ENCODE results near the gene CYBRD1.
"Not testable (repeated sequence)": the region's sequence is repeated elsewhere in the genome, so short reads cannot be mapped to it uniquely, and the experiment has no call there.

CYBRD1 gene

GRCh38 chr2:171497664-171498063, 24.6 kb upstream of the CYBRD1 start:
- H3K9me3 ChIP-seq (ENCODE audit: control insufficient read depth, insufficient read depth, low read length); H3K4me1 ChIP-seq (ENCODE audit: insufficient read depth, low read length); H3K9ac ChIP-seq (ENCODE audit: low read depth, low read length); H3K36me3 ChIP-seq (ENCODE audit: insufficient read depth, low read length): not testable (repeated sequence)

- H3K4me1 ChIP-seq (ENCODE audit: insufficient read depth, low read length): no peaks in the 10 kb centered on the region
- no peaks in the 10 kb centered on the region; the same call in 1 of the 2 replicates for H3K9me3 ChIP-seq (ENCODE audit: control insufficient read depth, insufficient read depth, low read length)
- H3K9ac ChIP-seq (ENCODE audit: low read depth, low read length): no peak overlapping the region
- no peaks in the 10 kb centered on the region for H3K36me3 ChIP-seq (ENCODE audit: insufficient read depth, low read length)
These were observed 16.9 kb upstream of the CYBRD1 start for GRCh38 chr2:171505374-171505773.

DNA sequence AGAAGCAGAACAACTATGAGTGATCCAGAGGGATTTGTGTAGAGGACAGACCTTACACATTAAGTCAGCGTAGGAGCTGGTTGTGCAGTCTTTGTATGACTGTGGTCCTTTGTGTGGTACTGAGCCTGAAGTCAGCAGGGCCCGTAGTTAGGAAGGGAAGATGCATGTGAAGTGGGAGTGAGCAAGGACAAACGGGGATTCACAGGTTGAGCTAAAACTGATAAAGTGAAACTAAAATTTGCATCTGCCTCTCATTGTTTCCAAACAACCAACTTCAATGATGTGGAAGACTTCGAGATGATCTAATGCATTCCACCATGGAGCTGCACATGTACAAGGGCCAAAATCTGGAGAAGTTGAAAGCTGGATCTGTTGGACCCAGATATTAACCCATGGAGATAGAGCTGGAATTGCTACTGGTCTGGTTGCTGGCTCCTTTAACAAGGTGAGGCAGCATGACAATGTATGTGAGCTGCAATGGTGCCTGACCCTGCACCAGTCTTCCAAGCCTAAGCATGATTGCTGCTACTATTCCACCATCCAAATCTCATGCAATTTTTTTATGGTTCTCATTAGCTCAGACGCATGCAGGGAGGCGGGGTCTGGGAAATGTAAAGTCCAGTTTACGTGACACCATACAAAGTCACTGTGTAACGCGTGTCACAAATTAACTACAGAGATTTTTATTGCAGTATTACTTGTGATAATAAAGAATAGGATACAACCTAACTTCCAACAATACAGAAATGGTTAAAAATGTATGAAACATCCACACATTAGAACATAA, 12.1 kb upstream of the CYBRD1 start:
- Histone ChIP-seq H3K4me1 (ENCODE audit: insufficient read depth, low read length) (peaks cover 7% of the 10 kb centered on the region; the same call in 1 of the 2 replicates), H3K9ac (ENCODE audit: low read depth, low read length) (no peak overlapping the region), H3K9me3 (ENCODE audit: control insufficient read depth, insufficient read depth, low read length) (no peaks in the 10 kb centered on the region), H3K36me3 (ENCODE audit: insufficient read depth, low read length) (no peaks in the 10 kb centered on the region)

DNA sequence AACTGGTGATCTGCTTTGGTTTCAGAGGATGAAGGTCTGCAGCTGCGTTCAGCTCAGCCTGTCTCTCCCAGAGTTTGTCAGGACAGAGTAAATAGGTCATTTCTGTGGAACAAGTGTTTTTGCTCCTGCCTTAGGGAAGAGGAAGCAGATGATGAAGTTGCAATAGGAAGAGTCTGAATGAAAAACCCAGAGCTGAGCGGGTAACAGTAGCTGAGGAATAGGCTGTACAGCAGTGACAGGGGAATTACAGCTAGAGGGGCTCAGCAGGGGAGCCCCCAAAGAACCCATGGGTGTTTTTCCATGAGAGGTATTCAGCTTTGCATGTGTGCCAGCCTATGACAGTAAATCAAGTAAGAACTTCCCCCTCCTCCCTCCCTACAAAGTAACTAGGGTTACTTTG, 10.3 kb upstream of the CYBRD1 start:
- H3K9me3 ChIP-seq (ENCODE audit: control insufficient read depth, insufficient read depth, low read length): peaks cover 5% of the 10 kb centered on the region; the same call in 1 of the 2 replicates
- H3K36me3 ChIP-seq (ENCODE audit: insufficient read depth, low read length): no peaks in the 10 kb centered on the region
- H3K9ac ChIP-seq (ENCODE audit: low read depth, low read length): no peak overlapping the region
- peaks cover 13% of the 10 kb centered on the region; the same call in 1 of the 2 replicates for H3K4me1 ChIP-seq (ENCODE audit: insufficient read depth, low read length)

- Histone ChIP-seq H3K36me3 (ENCODE audit: insufficient read depth, low read length) (no peaks in the 10 kb centered on the region), H3K9ac (ENCODE audit: low read depth, low read length) (no peak overlapping the region), H3K9me3 (ENCODE audit: control insufficient read depth, insufficient read depth, low read length) (peaks cover 5% of the 10 kb centered on the region; the same call in 1 of the 2 replicates), H3K4me1 (ENCODE audit: insufficient read depth, low read length) (peaks cover 13% of the 10 kb centered on the region; the same call in 1 of the 2 replicates)
These were observed 9.5 kb upstream of the CYBRD1 start for GRCh38 chr2:171512683-171513195.

GRCh38 chr2:171513719-171514160, 8.5 kb upstream of the CYBRD1 start:
- peaks cover 13% of the 10 kb centered on the region; the same call in 1 of the 2 replicates for H3K4me1 ChIP-seq (ENCODE audit: insufficient read depth, low read length)
- H3K9ac ChIP-seq (ENCODE audit: low read depth, low read length): no peak overlapping the region
- H3K9me3 ChIP-seq (ENCODE audit: control insufficient read depth, insufficient read depth, low read length): peaks cover 5% of the 10 kb centered on the region; the same call in 1 of the 2 replicates
- no peaks in the 10 kb centered on the region for H3K36me3 ChIP-seq (ENCODE audit: insufficient read depth, low read length)

- peaks cover 13% of the 10 kb centered on the region; the same call in 1 of the 2 replicates for H3K4me1 ChIP-seq (ENCODE audit: insufficient read depth, low read length)
- no peaks in the 10 kb centered on the region for H3K36me3 ChIP-seq (ENCODE audit: insufficient read depth, low read length)
- H3K9ac ChIP-seq (ENCODE audit: low read depth, low read length): no peak overlapping the region
- H3K9me3 ChIP-seq (ENCODE audit: control insufficient read depth, insufficient read depth, low read length): peaks cover 5% of the 10 kb centered on the region; the same call in 1 of the 2 replicates
These were observed 7.2 kb upstream of the CYBRD1 start for GRCh38 chr2:171514908-171515582.

GRCh38 chr2:171515672-171516298, 6.5 kb upstream of the CYBRD1 start:
- H3K36me3 ChIP-seq (ENCODE audit: insufficient read depth, low read length): no peaks in the 10 kb centered on the region
- H3K4me1 ChIP-seq (ENCODE audit: insufficient read depth, low read length): peaks cover 14% of the 10 kb centered on the region; the same call in 1 of the 2 replicates
- no peak overlapping the region for H3K9ac ChIP-seq (ENCODE audit: low read depth, low read length)
- H3K9me3 ChIP-seq (ENCODE audit: control insufficient read depth, insufficient read depth, low read length): peaks cover 5% of the 10 kb centered on the region; the same call in 1 of the 2 replicates

GRCh38 chr2:171516793-171517192, 5.5 kb upstream of the CYBRD1 start:
- Histone ChIP-seq H3K36me3 (ENCODE audit: insufficient read depth, low read length) (no peaks in the 10 kb centered on the region), H3K9ac (ENCODE audit: low read depth, low read length) (no peak overlapping the region), H3K9me3 (ENCODE audit: control insufficient read depth, insufficient read depth, low read length) (peaks cover 5% of the 10 kb centered on the region; the same call in 1 of the 2 replicates), H3K4me1 (ENCODE audit: insufficient read depth, low read length) (peaks cover 23% of the 10 kb centered on the region)

- Histone ChIP-seq H3K9me3 (ENCODE audit: control insufficient read depth, insufficient read depth, low read length) (peaks cover 5% of the 10 kb centered on the region; the same call in 1 of the 2 replicates), H3K4me1 (ENCODE audit: insufficient read depth, low read length) (peaks cover 15% of the 10 kb centered on the region), H3K36me3 (ENCODE audit: insufficient read depth, low read length) (no peaks in the 10 kb centered on the region), H3K9ac (ENCODE audit: low read depth, low read length) (no peak overlapping the region)
These were observed 1.8 kb upstream of the CYBRD1 start for GRCh38 chr2:171520471-171520870.

DNA sequence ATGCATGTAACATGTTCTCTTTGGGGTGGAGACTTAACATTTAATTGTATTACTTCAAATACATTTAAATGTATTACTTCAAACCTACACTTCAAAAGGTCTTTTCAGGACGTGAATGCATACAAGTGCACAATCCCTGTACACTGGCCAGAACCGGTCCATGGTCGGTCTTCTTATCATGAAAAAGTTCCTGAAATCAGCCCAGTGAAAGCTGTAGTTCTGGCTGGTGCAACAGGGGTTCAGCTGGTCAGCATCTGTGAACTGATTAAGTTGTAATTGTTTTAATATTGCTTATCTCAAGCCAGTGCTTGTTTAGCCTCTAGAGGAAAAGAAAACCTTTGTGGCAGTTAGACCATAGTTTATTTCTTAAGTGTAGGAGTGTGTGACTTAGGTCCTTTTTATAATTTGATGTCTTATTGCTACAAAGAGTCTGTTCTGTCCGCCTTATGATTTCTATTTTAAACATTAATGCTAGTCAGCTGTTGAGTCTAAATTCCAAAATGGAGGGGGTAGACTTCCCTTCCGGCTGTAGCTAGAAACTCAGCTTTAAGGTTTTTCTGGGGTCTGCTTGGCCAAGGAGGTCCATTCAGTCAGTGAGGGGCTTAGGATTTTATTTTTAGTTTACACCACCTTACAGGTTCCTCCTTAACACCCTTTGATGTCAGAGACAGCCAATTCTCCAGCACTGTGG, 768 bp upstream of the CYBRD1 start:
- H3K36me3 ChIP-seq (ENCODE audit: insufficient read depth, low read length): no peaks in the 10 kb centered on the region
- H3K9ac ChIP-seq (ENCODE audit: low read depth, low read length): peak overlapping the region; percentile 85
- H3K4me1 ChIP-seq (ENCODE audit: insufficient read depth, low read length): peaks cover 10% of the 10 kb centered on the region
- 0 out of 2 replicates have a peak, but pooled peaks cover 3% of the 10 kb centered on the region for H3K9me3 ChIP-seq (ENCODE audit: control insufficient read depth, insufficient read depth, low read length)

- no peaks in the 10 kb centered on the region for H3K36me3 ChIP-seq (ENCODE audit: insufficient read depth, low read length)
- peaks cover 10% of the 10 kb centered on the region for H3K4me1 ChIP-seq (ENCODE audit: insufficient read depth, low read length)
- no peaks in the 10 kb centered on the region for H3K9me3 ChIP-seq (ENCODE audit: control insufficient read depth, insufficient read depth, low read length)
- H3K9ac ChIP-seq (ENCODE audit: low read depth, low read length): peak overlapping the region; percentile 85
These were observed 464 bp downstream of the CYBRD1 start for GRCh38 chr2:171522788-171523087.

GRCh38 chr2:171523088-171524017, 1.1 kb downstream of the CYBRD1 start:
- Histone ChIP-seq H3K9ac (ENCODE audit: low read depth, low read length) (peak overlapping the region; percentile 85), H3K36me3 (ENCODE audit: insufficient read depth, low read length) (no peaks in the 10 kb centered on the region), H3K4me1 (ENCODE audit: insufficient read depth, low read length) (peaks cover 10% of the 10 kb centered on the region), H3K9me3 (ENCODE audit: control insufficient read depth, insufficient read depth, low read length) (no peaks in the 10 kb centered on the region)

Data from ES-I3 (cell line).